ENCODE data around the gene HPS4.
"Not testable (repeated sequence)": the region's sequence is repeated elsewhere in the genome, so short reads cannot be mapped to it uniquely, and the experiment has no call there.

HPS4 gene

DNA sequence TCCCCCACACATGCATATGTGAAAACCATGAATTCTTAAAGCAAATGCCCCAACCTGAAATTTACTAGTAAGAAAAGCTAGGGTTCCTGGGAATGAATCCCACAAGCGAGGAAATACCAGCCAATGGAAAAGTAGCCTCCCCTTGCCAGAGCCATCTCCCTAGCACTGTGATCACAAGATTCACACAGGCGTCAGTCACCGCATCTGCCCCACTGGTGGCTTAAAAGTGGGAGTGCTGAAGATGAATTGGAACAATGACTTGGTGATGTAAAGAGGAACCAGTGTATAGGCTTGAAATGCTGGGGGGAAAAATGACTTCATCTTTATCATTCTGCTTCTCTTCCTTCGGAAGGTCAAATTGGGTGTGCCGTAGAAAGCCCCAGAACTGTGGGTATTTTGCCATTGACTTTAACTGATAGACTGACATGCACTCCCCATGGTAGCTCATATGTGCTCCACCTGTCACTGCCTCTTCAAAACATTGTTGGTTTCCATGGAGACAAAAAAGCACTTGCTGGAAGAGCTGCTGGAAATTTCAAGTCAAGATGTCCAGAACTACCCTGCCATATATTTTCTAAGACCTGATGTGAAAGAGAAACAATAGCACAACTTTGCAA, 73.8 kb downstream of the HPS4 start:
- DNase-seq (ENCODE audit: low spot score) = no peak

DNA sequence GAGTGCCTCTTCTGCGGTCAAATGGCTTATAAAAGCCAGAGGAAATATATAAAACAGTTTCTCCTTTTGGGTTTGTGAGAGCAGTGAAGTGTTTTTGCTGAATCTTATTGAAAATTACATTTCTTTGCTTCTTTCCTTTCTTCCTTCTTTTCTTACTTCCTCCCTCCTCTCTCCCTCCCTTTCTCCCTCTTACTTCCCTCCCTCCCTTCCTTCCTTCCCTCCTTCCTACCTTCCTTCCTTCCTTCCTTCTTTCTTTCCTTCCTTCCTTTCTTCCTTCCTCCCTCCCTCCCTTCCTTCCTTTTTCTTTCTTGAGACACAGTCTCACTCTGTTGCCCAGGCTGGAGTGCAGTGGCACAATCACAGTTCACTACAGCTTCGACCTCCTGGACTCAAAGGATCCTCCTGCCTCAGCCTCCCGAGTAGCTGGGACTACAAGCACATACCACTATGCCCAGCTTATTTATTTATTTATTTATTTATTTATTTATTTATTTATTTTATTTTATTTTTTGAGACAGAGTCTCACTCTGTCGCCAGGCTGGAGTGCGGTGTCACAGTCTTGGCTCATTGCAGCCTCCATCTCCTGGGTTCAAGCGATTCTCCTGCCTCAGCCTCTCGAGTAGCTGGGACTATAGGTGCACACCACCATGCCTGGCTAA, 74.9 kb downstream of the HPS4 start:
- DNase-seq (ENCODE audit: low spot score) = not testable (repeated sequence)

DNA sequence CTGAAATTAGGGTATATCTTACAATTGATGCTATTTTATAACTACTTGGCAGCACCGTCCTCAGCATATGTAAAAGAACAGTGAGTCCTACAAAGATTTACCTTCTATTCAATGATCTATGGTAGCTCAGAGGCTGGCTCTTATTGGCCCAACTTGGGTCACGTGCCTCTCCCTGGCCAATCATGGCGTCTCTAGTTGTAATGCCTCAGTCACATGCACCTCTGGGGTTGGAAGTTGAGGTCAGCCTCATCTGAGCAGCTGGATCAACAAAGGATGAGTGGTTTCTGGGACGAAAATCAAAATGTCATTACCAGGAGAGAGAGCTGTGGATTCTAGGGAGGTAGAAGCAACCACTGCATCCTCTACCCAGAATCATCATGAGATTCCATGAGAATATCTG, 77.5 kb downstream of the HPS4 start:
- no peak for DNase-seq (ENCODE audit: low spot score)

- DNase-seq (ENCODE audit: low spot score) = no peak
Observed at GRCh38 chr22:26404851-26405421, 78.6 kb downstream of the HPS4 start.

- no peak for DNase-seq (ENCODE audit: low spot score)
Observed at GRCh38 chr22:26401726-26402125, 81.9 kb downstream of the HPS4 start.
